Peyer's patch (tissue), 4 donors: Measurements from ENCODE around the gene FAM204A.

Experiments used
- CTCF ChIP-seq, 6 experiments: fragments of 450-650 bp in 4 of 6; fragments of 200-600 bp in 2 of 6; sonication (generic) in 1 of 6; IDR thresholded peaks; one replicate each; pipeline ENCODE4 v1.5.1; 2017 to 2019; ENCODE audit warnings: antibody characterized with exemption in 6 of 6, mild to moderate bottlenecking in 3 of 6, moderate library complexity in 1 of 6
- POLR2A ChIP-seq, 2 donors: fragments of 450-650 bp; IDR thresholded peaks; one replicate each; pipeline ENCODE4 v1.5.1; 2017; ENCODE audit warnings: antibody characterized with exemption in 2 of 2, mild to moderate bottlenecking in 2 of 2, moderate library complexity in 2 of 2

- TF ChIP-seq POLR2A (IDR thresholded peaks at IDR 0.05), result no peak
- no peak for TF ChIP-seq CTCF (IDR thresholded peaks at IDR 0.05)
Measured at GRCh38 chr10:118383699-118384098, 41.6 kb upstream of the FAM204A start.
